HG02678 (cell line): Measurements from ENCODE around the gene TMEM126A.
A peak's percentile ranks its signal among the peaks of the same experiment; 100 is the strongest.

Experiments
- ATAC-seq: cut with Tn5 transposase; IDR thresholded peaks from one replicate; pipeline ENCODE4 v1.9.1; 2021; ENCODE audit warnings: mild to moderate bottlenecking, moderate library complexity; ENCODE audit not compliant: unreplicated experiment

Gene TMEM126A

DNA sequence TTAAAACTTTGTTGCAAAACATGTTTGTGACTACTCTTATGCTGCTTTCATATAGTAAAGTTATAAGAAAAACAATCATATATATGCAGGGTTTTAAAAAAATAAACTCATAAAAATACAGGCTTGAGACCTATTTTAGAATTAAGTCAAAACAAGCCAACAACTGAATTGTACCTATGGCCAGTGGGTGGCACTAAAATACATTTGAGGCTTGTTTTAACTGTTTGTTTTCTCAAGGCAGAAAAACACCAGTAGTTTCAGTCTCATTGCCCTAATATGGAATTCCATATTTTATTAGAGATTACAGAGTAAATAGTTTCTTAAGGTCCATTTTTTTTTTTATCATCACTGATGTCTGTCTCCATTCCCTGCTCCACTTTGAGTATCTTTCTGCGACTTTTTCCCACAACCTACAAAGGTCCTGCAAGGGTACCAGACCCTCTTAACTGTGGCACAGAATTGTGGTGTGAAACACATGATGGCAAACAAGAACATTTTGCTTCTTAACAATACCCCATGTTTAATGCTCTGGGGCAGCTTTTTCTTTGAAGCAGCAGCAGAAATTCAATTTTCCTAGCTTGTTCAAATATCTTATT is 46.7 kb downstream of the TMEM126A start:
- no peak for ATAC-seq

- ATAC-seq: no peak
These were observed 47.8 kb downstream of the TMEM126A start for GRCh38 chr11:85695546-85695945.

- ATAC-seq: no peak
These were observed 50.0 kb downstream of the TMEM126A start for GRCh38 chr11:85697747-85698146.

DNA sequence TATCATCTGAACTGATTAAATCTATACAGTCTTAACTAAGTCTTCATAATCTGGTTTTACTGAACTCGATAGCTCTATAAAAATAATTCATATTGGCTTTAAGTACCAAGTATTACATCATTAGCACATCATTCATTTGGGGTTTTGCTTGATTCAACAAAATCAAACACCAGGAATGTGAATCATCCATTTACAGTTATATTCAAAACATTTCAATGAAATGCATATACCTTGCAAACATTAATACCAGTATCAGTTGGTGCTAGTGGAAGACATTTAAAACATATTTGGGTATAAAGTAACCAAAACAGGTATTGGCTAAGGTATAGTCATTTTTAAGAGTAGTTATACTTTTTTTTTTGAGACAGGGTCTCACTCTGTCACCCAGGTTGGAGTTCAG is 50.4 kb downstream of the TMEM126A start:
- no peak for ATAC-seq

DNA sequence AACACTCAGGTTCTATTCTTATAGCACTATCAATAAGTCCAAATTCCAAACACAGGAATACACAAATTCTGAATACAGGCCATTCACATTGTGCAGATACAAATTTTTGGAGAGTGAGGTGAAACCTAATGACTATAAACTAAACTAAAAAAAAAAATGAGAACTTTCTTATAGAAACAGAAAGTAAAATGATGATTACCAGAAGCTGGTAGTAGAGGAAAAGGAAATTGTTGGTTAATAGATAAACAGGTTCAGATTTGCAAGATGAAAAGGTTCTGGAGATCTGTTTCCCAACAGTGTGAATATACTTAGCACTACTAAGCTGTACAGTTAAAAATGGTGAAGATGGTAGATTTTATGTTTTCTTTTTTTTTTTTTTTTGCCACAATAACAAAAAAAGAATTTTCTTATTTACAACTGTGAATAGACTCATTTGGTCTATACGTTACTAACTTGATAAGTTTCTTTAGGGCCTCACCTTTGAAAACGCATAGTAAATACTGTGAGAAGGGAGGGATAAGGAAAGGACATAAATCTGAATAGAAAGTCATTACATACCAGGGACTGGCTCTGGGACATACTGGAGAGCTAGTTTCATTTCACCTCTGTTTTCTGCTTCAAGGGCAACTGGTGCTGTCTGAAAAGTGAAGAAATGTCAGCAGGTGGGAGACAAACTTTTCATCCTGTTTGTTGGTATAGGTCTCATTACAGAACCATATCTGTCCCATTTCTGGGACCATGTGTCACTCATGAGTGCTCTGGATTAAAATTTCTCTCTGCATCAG is 52.4 kb downstream of the TMEM126A start:
- ATAC-seq: peak; percentile 95

DNA sequence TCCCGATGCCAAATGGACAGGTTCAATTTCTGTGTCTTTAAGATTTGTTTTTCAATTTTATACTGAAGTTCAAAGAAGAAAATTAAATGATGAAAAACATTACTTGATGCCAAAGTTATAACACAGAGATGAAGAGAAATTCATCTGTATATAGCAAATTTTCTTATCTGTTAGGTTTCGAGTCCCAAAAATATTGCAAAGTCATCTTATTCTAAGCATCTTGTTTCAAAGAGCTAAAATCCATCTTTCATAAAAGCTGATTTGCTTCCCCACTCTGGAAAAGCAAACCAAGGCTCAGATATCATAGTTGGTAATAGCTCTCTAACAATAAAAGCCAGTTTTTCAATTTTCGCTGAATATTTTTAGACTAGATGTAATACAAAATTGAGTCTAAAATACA is 57.2 kb downstream of the TMEM126A start:
- ATAC-seq: no peak

DNA sequence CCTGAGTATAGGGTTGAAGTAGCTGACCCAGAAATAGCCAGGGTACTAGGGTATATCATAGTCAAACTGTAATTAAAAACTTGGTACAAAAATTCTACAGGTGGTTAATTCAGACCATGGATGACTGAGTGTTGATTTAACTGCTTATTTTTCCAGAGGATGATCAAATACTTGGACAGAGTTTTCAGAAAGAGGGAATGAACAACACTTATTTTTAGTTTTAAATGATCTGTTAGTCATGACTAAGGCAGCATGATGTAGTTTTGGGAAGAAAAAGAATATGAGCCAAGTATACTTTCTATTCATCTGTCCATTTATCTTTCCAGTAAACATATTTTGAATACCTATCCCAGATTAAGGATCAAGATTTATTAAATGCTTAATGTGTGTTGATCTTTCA is 58.0 kb downstream of the TMEM126A start:
- ATAC-seq: no peak
